CD4-positive, alpha-beta memory T cell (primary cell): ENCODE results near the gene GATA3. TPM values are rescaled to one million over a fixed set of nuclear protein-coding genes. Genes with fewer than 3 reads are reported as not detected.

Experiments
- CTCF ChIA-PET: fragments of 350-600 bp; sonication (Branson Sonifier 250); formaldehyde crosslinking; loops from one replicate; lab custom pipeline; 2021; ENCODE audit warnings: inconsistent platforms; ENCODE audit not compliant: partially characterized antibody; lab: Charles Lee
- POLR2A ChIA-PET: fragments of 350-600 bp; sonication (Branson Sonifier 250); formaldehyde crosslinking; loops from one replicate; lab custom pipeline; 2021; ENCODE audit not compliant: partially characterized antibody; lab: Charles Lee
- DNase-seq, 5 donors: peaks; one replicate each; pipeline versions ENCODE4 v3.0.0 to v3.0.0-alpha.2; 2020 to 2022; ENCODE audit warnings: mixed read lengths in 1 of 5
- H3K27ac ChIP-seq: one replicate; pipeline ENCODE4 v1.7.0; 2013; ENCODE audit warnings: low read depth, low read length
- H3K27me3 ChIP-seq: 2 replicates; pipeline ENCODE4 v1.7.0; 2013; ENCODE audit warnings: mild to moderate bottlenecking, low read length, moderate library complexity; ENCODE audit not compliant: insufficient read depth
- H3K36me3 ChIP-seq: 2 replicates; pipeline ENCODE4 v1.7.0; 2013; ENCODE audit warnings: mild to moderate bottlenecking, low read length, moderate library complexity; ENCODE audit not compliant: insufficient read depth
- H3K4me1 ChIP-seq: 2 replicates; pipeline ENCODE4 v1.7.0; 2013; ENCODE audit warnings: mild to moderate bottlenecking, low read length, moderate library complexity; ENCODE audit not compliant: insufficient read depth
- H3K4me3 ChIP-seq, 2 donors: one replicate each; pipeline ENCODE4 v1.7.0; 2013; ENCODE audit warnings: low read length in 2 of 2, mild to moderate bottlenecking in 1 of 2
- H3K9me3 ChIP-seq, 2 donors: one replicate each; pipeline ENCODE4 v1.7.0; 2013; ENCODE audit warnings: low read length in 2 of 2, control low read depth in 1 of 2; ENCODE audit not compliant: control insufficient read depth in 1 of 2
- H3K27ac Mint-ChIP-seq, 7 donors: one replicate each; pipeline ENCODE4 v1.8.0; 2020 to 2021; ENCODE audit warnings: mixed read lengths in 7 of 7, mild to moderate bottlenecking in 6 of 7, inconsistent platforms in 3 of 7, moderate library complexity in 3 of 7
- H3K27me3 Mint-ChIP-seq, 2 donors: one replicate each; pipeline ENCODE4 v1.8.0; 2020 to 2021; ENCODE audit warnings: mixed read lengths in 2 of 2
- H3K36me3 Mint-ChIP-seq, 2 donors: one replicate each; pipeline ENCODE4 v1.8.0; 2020 to 2021; ENCODE audit warnings: mixed read lengths in 2 of 2, inconsistent platforms in 1 of 2, mild to moderate bottlenecking in 1 of 2
- H3K4me1 Mint-ChIP-seq, 4 donors: one replicate each; pipeline ENCODE4 v1.8.0; 2020 to 2021; ENCODE audit warnings: mixed read lengths in 4 of 4, mild to moderate bottlenecking in 1 of 4
- H3K4me3 Mint-ChIP-seq, 8 donors: one replicate each; pipeline ENCODE4 v1.8.0; 2020 to 2021; ENCODE audit warnings: mixed read lengths in 8 of 8, mild to moderate bottlenecking in 7 of 8, moderate library complexity in 6 of 8, inconsistent platforms in 3 of 8
- H3K9me3 Mint-ChIP-seq, 8 donors: one replicate each; pipeline ENCODE4 v1.8.0; 2020 to 2021; ENCODE audit warnings: mixed read lengths in 8 of 8, mild to moderate bottlenecking in 5 of 8, inconsistent platforms in 3 of 8, moderate library complexity in 1 of 8
- intact Hi-C: fragments of 100-400 bp; cut with micrococcal nuclease; formaldehyde crosslinking; loops from one replicate; pipeline ENCODE4 v1.15.1; 2023
- polyA plus RNA-seq, 2 donors: library from polyadenylated mRNA; unstranded; fragments of 300-500 nt; fragmentation: Illumina TruSeq; gene quantifications; one replicate each; pipeline ENCODE4 v1.2.3, GENCODE V29; 2021
- total RNA-seq, 2 experiments: library from RNA; stranded (reverse); gene quantifications; one replicate each; pipeline ENCODE4 v1.2.3, GENCODE V29; 2021

The GATA3 gene
- total and polyA plus RNA-seq, 4 experiments from 2014 or later, result 61.9 to 79.7 (median 64.3) TPM

DNA sequence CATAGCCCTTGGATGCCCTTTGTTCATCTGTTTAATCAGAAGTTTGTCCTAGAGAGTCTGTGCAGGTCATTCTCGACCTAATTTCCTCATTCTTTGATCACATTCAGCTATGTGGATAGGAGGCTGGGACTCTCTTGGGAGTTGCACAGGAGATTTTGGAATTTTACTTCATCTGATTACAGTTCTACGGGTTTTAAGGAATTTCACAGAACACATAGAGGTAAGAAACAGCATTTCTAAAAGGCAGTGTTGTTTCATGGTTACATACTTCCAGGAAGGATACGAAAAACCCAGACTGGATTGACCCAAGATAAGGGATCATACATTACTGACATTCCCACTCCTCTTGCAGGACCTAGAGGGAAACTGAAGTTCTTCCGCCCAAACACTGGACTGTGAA lies 45.9 kb downstream of the GATA3 start:
- intact Hi-C loops, result no loop called here
- no peak overlapping the region for H3K27ac Mint-ChIP-seq
- ChIA-PET POLR2A (no interaction called here), CTCF (no interaction called here)
- H3K27me3 Mint-ChIP-seq, result no peaks in the 10 kb centered on the region
- Histone ChIP-seq H3K27me3 (no peaks in the 10 kb centered on the region), H3K9me3 (no peaks in the 10 kb centered on the region), H3K4me3 (no peak overlapping the region), H3K36me3 (no peaks in the 10 kb centered on the region), H3K4me1 (no peaks in the 10 kb centered on the region), H3K27ac (no peak overlapping the region)
- no peak for DNase-seq
- no peak overlapping the region for H3K4me3 Mint-ChIP-seq
- peaks cover 0 to 9% of the 10 kb centered on the region in 2 donors for H3K36me3 Mint-ChIP-seq
- peaks cover 0 to 10% (median 2%) of the 10 kb centered on the region in 4 donors for H3K4me1 Mint-ChIP-seq
- no peaks in the 10 kb centered on the region for H3K9me3 Mint-ChIP-seq

DNA sequence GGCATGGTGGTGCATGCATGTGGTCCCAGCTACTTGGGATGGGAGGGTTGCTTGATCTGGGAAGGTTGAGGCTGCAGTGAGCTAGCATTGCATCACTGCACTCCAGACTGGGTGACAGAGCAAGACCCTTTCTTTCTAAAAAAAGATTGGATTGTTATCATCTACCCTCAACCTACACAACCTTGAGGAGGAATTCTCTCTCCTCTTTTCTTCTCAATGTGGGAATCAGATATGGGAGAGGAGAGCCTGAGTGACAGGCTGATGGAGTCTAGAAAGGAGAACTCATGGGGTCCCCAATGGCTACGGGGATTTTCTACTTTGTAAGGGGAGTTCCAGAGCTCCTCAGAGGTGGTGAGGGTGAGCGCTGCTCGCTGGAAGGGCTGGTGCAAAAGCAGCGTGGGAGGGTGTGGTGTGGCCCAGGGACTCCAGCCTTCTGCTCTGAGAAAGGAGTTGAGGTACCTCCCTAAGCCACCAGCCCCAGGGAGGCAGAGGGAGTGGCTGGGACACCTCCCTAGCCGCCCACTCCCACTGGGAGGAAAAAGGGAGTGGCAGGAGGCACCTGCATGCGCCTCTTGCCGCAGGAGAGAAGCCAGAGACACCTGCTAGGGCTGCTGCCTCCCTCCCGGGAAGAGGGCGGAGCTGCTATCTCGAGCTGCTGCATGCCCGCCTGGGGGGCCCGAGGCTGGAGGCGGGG lies 48.4 kb downstream of the GATA3 start:
- intact Hi-C loops, result no loop called here
- POLR2A ChIA-PET, result no interaction called here

DNA sequence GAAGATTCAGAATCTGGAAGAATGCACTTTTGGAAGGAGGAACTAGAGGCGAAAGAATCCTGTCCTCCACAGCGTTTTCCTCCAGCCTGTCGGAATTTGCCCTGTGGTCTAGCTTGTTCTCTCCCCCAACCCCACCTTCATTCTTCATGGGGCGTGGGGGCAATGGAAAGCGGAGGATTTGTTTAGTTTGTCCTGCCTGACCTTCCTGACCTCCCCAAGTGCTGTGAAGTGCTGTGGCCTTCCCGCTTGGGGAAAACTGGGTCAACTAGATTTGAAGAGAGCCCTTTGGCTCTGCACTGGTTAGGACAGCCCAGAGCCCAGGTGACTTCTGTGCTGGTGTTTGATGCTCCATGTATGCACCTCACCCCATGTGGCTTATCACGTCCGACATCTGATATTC lies 49.1 kb downstream of the GATA3 start:
- Histone ChIP-seq H3K4me3 (no peak overlapping the region), H3K27me3 (no peaks in the 10 kb centered on the region), H3K27ac (no peak overlapping the region), H3K9me3 (no peaks in the 10 kb centered on the region), H3K36me3 (no peaks in the 10 kb centered on the region), H3K4me1 (no peaks in the 10 kb centered on the region)
- H3K9me3 Mint-ChIP-seq, result no peaks in the 10 kb centered on the region
- DNase-seq, result no peak
- H3K36me3 Mint-ChIP-seq, result no peaks in the 10 kb centered on the region
- ChIA-PET CTCF (no interaction called here), POLR2A (no interaction called here)
- H3K4me3 Mint-ChIP-seq, result no peak overlapping the region
- peaks cover 0 to 6% (median 0%) of the 10 kb centered on the region in 4 donors for H3K4me1 Mint-ChIP-seq
- H3K27me3 Mint-ChIP-seq, result no peaks in the 10 kb centered on the region
- H3K27ac Mint-ChIP-seq, result no peak overlapping the region
- intact Hi-C loops, result no loop called here

More for the DNA sequence above, 48.4 kb downstream of the GATA3 start:
- Histone ChIP-seq H3K4me3 (no peak overlapping the region), H3K4me1 (no peaks in the 10 kb centered on the region), H3K27me3 (no peaks in the 10 kb centered on the region), H3K36me3 (no peaks in the 10 kb centered on the region), H3K9me3 (no peaks in the 10 kb centered on the region), H3K27ac (no peak overlapping the region)
- H3K27ac Mint-ChIP-seq, result no peak overlapping the region
- H3K4me3 Mint-ChIP-seq, result peak overlapping the region in 1 of 8 donors; percentile 45
- H3K27me3 Mint-ChIP-seq, result no peaks in the 10 kb centered on the region
- H3K9me3 Mint-ChIP-seq, result no peaks in the 10 kb centered on the region
- CTCF ChIA-PET, result no interaction called here
- no peaks in the 10 kb centered on the region for H3K36me3 Mint-ChIP-seq
- H3K4me1 Mint-ChIP-seq, result peaks cover 0 to 6% (median 0%) of the 10 kb centered on the region in 4 donors
- no peak for DNase-seq

DNA sequence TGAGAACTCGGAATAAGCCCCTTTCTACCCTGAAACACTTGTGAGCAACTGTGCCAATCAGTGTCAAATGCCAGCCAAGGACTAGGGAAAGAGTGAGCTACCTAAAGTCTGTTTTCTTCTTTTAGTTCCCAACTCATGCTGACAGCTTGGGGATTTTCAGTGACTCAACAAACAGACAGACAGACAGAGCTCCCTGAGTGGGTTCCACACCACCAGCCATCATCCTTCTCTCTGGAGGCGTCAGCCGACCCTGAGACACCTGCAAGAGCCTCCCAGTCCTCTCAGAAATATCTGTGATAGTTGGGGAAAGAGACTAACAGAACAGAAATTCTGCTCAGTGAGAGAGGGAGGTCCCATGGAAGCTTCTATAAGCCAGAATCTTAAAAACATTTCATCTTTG lies 49.5 kb downstream of the GATA3 start:
- CTCF ChIA-PET, result no interaction called here
- Histone ChIP-seq H3K9me3 (no peaks in the 10 kb centered on the region), H3K4me3 (no peak overlapping the region), H3K36me3 (no peaks in the 10 kb centered on the region), H3K27me3 (no peaks in the 10 kb centered on the region), H3K4me1 (no peaks in the 10 kb centered on the region), H3K27ac (no peak overlapping the region)
- Mint-ChIP-seq H3K36me3 (no peaks in the 10 kb centered on the region), H3K27ac (peak overlapping the region in 1 of 7 donors; percentile 56), H3K9me3 (no peaks in the 10 kb centered on the region), H3K4me1 (peaks cover 0 to 6% (median 0%) of the 10 kb centered on the region in 4 donors), H3K27me3 (no peaks in the 10 kb centered on the region), H3K4me3 (no peak overlapping the region)
- intact Hi-C loops, result no loop called here
- DNase-seq, result no peak
- POLR2A ChIA-PET, result no interaction called here

DNA sequence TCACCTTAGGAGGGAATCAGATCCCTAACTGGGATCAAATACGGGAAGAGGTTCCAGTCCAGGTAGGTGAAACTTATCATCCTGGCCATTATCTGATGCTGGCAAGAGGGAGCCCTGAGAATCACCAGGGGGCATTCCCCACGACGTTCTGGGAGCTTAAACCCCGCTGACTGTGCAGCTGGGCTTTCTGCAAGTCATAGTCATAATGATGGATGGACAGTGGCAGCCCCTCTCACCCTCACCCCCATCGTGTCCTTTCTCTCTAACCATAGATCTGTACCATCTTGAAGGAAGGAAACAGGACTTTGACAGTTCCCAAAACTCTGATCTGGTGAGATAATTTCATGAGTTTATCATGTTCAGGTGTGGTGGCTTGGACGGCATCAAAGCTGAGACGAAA lies 50.2 kb downstream of the GATA3 start:
- Mint-ChIP-seq H3K9me3 (no peaks in the 10 kb centered on the region), H3K4me3 (no peak overlapping the region), H3K27ac (no peak overlapping the region), H3K27me3 (no peaks in the 10 kb centered on the region), H3K4me1 (peaks cover 0 to 6% (median 0%) of the 10 kb centered on the region in 4 donors), H3K36me3 (no peaks in the 10 kb centered on the region)
- H3K9me3 ChIP-seq, result no peaks in the 10 kb centered on the region
- H3K27ac ChIP-seq, result no peak overlapping the region
- no peak for DNase-seq
- no peaks in the 10 kb centered on the region for H3K36me3 ChIP-seq
- ChIA-PET CTCF (no interaction called here), POLR2A (interaction anchor here (1.3 kb wide), 1 partner anchor 45 kb away, joined by 3 read pairs; no protein-coding TSS in a partner anchor)
- H3K4me1 ChIP-seq, result no peaks in the 10 kb centered on the region
- no peak overlapping the region for H3K4me3 ChIP-seq
- intact Hi-C loops, result no loop called here
- H3K27me3 ChIP-seq, result no peaks in the 10 kb centered on the region

DNA sequence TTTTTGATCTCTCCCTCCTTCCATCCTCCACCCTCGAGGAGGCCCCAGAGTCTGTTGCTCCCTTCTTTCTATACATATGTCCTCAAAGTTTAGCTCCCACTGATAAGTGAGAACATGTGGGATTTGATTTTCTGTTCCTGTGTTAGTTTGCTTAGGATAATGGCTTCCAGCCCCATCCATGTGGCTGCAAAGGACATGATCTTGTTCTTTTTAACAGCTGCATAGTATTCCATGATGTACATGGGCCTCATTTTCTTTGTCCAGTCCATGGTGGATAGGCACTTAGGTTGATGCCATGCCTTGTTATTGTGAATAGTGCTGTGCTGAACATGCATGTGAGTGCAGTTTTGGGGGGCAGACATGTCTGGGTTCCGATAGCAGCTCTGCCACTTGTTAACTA lies 51.4 kb downstream of the GATA3 start:
- Mint-ChIP-seq H3K4me1 (peaks cover 0 to 6% (median 0%) of the 10 kb centered on the region in 4 donors), H3K36me3 (no peaks in the 10 kb centered on the region), H3K4me3 (no peak overlapping the region), H3K27me3 (no peaks in the 10 kb centered on the region), H3K9me3 (no peaks in the 10 kb centered on the region), H3K27ac (no peak overlapping the region)
- ChIA-PET CTCF (no interaction called here), POLR2A (interaction anchor here (1.3 kb wide), 1 partner anchor 46 kb away, joined by 3 read pairs; no protein-coding TSS in a partner anchor)
- Histone ChIP-seq H3K4me1 (no peaks in the 10 kb centered on the region), H3K27me3 (no peaks in the 10 kb centered on the region), H3K9me3 (no peaks in the 10 kb centered on the region), H3K27ac (no peak overlapping the region), H3K36me3 (no peaks in the 10 kb centered on the region), H3K4me3 (no peak overlapping the region)
- no peak for DNase-seq
- intact Hi-C loops, result no loop called here

DNA sequence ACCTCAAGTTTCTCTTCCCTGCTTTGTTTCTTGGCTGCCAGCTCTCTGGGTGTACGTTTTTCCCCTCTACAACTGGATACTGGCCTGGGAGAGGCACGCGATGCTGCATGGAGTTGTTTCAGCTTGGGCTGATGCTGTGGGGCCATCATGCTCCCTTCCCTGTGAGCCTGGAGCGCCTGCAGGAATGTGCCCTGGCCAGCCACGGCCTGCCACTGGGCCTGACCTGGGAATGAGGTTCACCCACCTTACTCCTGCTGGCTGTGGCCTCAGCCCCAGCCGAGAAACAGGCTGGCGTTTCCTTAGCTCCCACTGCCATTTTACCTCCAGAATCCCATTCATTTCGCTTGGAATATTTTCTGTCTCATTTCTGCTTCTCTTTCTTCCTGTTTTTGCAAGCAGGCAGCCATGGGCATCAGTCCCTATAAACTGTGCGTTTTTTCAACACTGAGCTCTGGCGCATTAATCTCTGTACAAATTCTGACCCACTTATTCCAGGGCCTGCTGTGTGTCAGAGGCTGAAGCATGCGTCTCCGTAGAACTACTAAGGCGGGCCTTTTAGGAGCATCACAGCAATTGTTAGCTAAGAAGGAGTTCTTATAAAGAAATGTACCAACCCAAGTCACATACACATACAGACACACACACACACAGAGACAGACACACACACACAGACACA lies 57.9 kb downstream of the GATA3 start:
- DNase-seq, result no peak
- no peaks in the 10 kb centered on the region for H3K27me3 ChIP-seq
- Mint-ChIP-seq H3K36me3 (no peaks in the 10 kb centered on the region), H3K27ac (peak overlapping the region in 1 of 7 donors; percentile 37), H3K9me3 (no peaks in the 10 kb centered on the region), H3K4me3 (no peak overlapping the region), H3K4me1 (peaks cover 0 to 2% (median 0%) of the 10 kb centered on the region in 4 donors), H3K27me3 (no peaks in the 10 kb centered on the region)
- H3K4me1 ChIP-seq, result no peaks in the 10 kb centered on the region
- CTCF ChIA-PET, result no interaction called here
- intact Hi-C loops, result no loop called here
- H3K36me3 ChIP-seq, result no peaks in the 10 kb centered on the region
- POLR2A ChIA-PET, result no interaction called here
- no peak overlapping the region for H3K27ac ChIP-seq
- no peaks in the 10 kb centered on the region for H3K9me3 ChIP-seq
- H3K4me3 ChIP-seq, result no peak overlapping the region
